Hepatocyte (in vitro differentiated cells): ENCODE data around the gene RNFT2.

ENCODE experiments used
- EZH2phosphoT487 ChIP-seq: fragments of 200-600 bp; sonication (generic); IDR thresholded peaks from one replicate; pipeline ENCODE4 v1.6.1; 2018; ENCODE audit warnings: antibody characterized with exemption, mild to moderate bottlenecking, low read depth, moderate library complexity; ENCODE audit not compliant: unreplicated experiment, severe bottlenecking
- TF ChIP-seq, protein P1 (sequence below): fragments of 200-600 bp; sonication (generic); IDR thresholded peaks from 2 replicates; pipeline ENCODE4 v1.5.1; 2016; ENCODE audit warnings: antibody characterized with exemption, mild to moderate bottlenecking; ENCODE audit not compliant: poor library complexity

DNA sequence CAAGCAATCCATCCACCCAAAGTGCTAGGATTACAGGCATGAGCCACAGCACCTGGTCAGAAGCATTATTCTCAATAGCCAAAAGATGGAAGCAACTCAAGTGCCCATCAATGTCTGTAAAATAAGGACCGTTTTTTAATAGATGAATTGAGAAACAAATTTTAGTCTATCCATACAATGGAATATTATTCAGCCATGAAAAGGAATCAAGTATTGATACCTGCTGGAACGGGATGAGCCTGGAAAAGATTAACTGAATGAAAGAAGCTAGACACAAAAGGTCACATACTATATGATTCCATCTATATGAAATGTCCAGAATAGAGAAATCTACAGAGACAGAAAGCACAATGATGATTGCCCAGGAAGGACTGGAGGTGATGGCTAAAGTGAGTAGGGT is 163.5 kb downstream of the RNFT2 start:
- TF ChIP-seq, protein P1, sequence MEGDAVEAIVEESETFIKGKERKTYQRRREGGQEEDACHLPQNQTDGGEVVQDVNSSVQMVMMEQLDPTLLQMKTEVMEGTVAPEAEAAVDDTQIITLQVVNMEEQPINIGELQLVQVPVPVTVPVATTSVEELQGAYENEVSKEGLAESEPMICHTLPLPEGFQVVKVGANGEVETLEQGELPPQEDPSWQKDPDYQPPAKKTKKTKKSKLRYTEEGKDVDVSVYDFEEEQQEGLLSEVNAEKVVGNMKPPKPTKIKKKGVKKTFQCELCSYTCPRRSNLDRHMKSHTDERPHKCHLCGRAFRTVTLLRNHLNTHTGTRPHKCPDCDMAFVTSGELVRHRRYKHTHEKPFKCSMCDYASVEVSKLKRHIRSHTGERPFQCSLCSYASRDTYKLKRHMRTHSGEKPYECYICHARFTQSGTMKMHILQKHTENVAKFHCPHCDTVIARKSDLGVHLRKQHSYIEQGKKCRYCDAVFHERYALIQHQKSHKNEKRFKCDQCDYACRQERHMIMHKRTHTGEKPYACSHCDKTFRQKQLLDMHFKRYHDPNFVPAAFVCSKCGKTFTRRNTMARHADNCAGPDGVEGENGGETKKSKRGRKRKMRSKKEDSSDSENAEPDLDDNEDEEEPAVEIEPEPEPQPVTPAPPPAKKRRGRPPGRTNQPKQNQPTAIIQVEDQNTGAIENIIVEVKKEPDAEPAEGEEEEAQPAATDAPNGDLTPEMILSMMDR = no peak
- TF ChIP-seq EZH2phosphoT487 = no peak
